Neural cell (in vitro differentiated cells): ENCODE results near the gene CYP4F8.

Experiments
- CTCF ChIP-seq: fragments of 450-650 bp; IDR thresholded peaks from 2 replicates; pipeline ENCODE4 v1.5.1; 2014; ENCODE audit warnings: antibody characterized with exemption, mild to moderate bottlenecking, moderate library complexity; ENCODE audit not compliant: poor library complexity, severe bottlenecking
- EP300 ChIP-seq: fragments of 450-650 bp; conservative IDR thresholded peaks from 2 replicates; pipeline ENCODE4 v1.6.1; 2014; ENCODE audit warnings: antibody characterized with exemption, mild to moderate bottlenecking, moderate library complexity; ENCODE audit not compliant: poor library complexity, severe bottlenecking
- EZH2 ChIP-seq: fragments of 200-600, 300-800 bp; shearing (Covaris generic), sonication (generic); IDR thresholded peaks from 2 replicates; pipeline ENCODE4 v1.6.1; 2014; ENCODE audit warnings: antibody characterized with exemption, low read length, borderline replicate concordance, mild to moderate bottlenecking; ENCODE audit not compliant: insufficient read depth, poor library complexity, severe bottlenecking
- MXI1 ChIP-seq: fragments of 450-650 bp; conservative IDR thresholded peaks from 2 replicates; pipeline ENCODE4 v1.6.1; 2014; ENCODE audit warnings: antibody characterized with exemption, mild to moderate bottlenecking; ENCODE audit not compliant: poor library complexity, severe bottlenecking
- POLR2AphosphoS5 ChIP-seq: IDR thresholded peaks from 2 replicates; pipeline ENCODE4 v1.6.1; 2012
- REST ChIP-seq: IDR thresholded peaks from 2 replicates; pipeline ENCODE4 v1.6.1; 2012; ENCODE audit warnings: borderline replicate concordance
- SMC3 ChIP-seq: fragments of 450-650 bp; conservative IDR thresholded peaks from 2 replicates; pipeline ENCODE4 v1.6.1; 2014; ENCODE audit warnings: antibody characterized with exemption, mild to moderate bottlenecking, moderate library complexity; ENCODE audit not compliant: poor library complexity

GRCh38 chr19:15616627-15617270 lies 1.7 kb downstream of the CYP4F8 start:
- TF ChIP-seq EZH2: no peak
- TF ChIP-seq CTCF: no peak
- TF ChIP-seq EP300: no peak
- no peak for TF ChIP-seq SMC3
- TF ChIP-seq POLR2AphosphoS5: no peak
- TF ChIP-seq REST: no peak
- TF ChIP-seq MXI1: no peak
